HUES64 (cell line): ENCODE measurements around the gene MAGEB17. TPM values are rescaled to one million over a fixed set of nuclear protein-coding genes. Genes with fewer than 3 reads are reported as not detected.

Source experiments
- H3K27ac ChIP-seq: 2 replicates; pipeline ENCODE4 v1.7.0; 2013; ENCODE audit warnings: low read depth, low read length, inconsistent platforms
- H3K27me3 ChIP-seq: 2 replicates; pipeline ENCODE4 v1.6.1; 2013; ENCODE audit warnings: mild to moderate bottlenecking, low read length; ENCODE audit not compliant: insufficient read depth
- H3K36me3 ChIP-seq: 2 replicates; pipeline ENCODE4 v1.6.1; 2013; ENCODE audit warnings: mild to moderate bottlenecking, low read length; ENCODE audit not compliant: insufficient read depth
- H3K4me1 ChIP-seq: 2 replicates; pipeline ENCODE4 v1.6.1; 2013; ENCODE audit warnings: mild to moderate bottlenecking, low read length, moderate library complexity; ENCODE audit not compliant: insufficient read depth
- H3K4me3 ChIP-seq: 2 replicates; pipeline ENCODE4 v1.5.1; 2013; ENCODE audit warnings: mild to moderate bottlenecking, low read length, moderate library complexity
- H3K9ac ChIP-seq: 2 replicates; pipeline ENCODE4 v1.6.1; 2013; ENCODE audit warnings: mild to moderate bottlenecking, low read depth, low read length
- H3K9me3 ChIP-seq: 2 replicates; pipeline ENCODE4 v1.6.1; 2013; ENCODE audit warnings: low read depth, low read length; ENCODE audit not compliant: insufficient read depth
- WGBS: fragments of 150-250, 120-280 bp; methylation state at CpG from one replicate; pipeline ENCODE4 v1.1.7; 2013; ENCODE audit warnings: missing lambda C conversion rate; 5-methylcytosine and 5-hydroxymethylcytosine counted together
- polyA plus RNA-seq, 2 experiments: library from polyadenylated mRNA; stranded (reverse); fragments of 50-300 nt; gene quantifications; one replicate each; pipeline ENCODE4 v1.2.3, GENCODE V29; 2013

MAGEB17 gene
- not detected for polyA plus RNA-seq (2013, experiment 1 of 2)
- polyA plus RNA-seq (2013, experiment 2 of 2), result 0.19 TPM

GRCh38 chrX:16167181-16167580 lies at the start of gene MAGEB17:
Gene MAGEB17, plus strand, starts transcription at chrX:16167481. Its CDS starts 2,902 bp downstream, at chrX:16170383.
- H3K36me3 ChIP-seq, result peaks cover 73% of the 10 kb centered on the region
- whole genome bisulfite sequencing, result 74% methylated on average over 5 of the region's 5 CpGs
- no peak within 1 kb of the TSS for H3K9ac ChIP-seq
- no peaks in the 10 kb centered on the region for H3K27me3 ChIP-seq
- H3K27ac ChIP-seq, result no peak within 1 kb of the TSS
- H3K4me1 ChIP-seq, result 0 out of 2 replicates have a peak, but pooled peaks cover 5% of the 10 kb centered on the region
- H3K4me3 ChIP-seq, result no peak within 1 kb of the TSS
- H3K9me3 ChIP-seq, result no peaks in the 10 kb centered on the region

- Histone ChIP-seq H3K27ac (no peak overlapping the region), H3K27me3 (no peaks in the 10 kb centered on the region), H3K4me1 (peaks cover 5% of the 10 kb centered on the region), H3K9me3 (0 out of 2 replicates have a peak, but pooled peaks cover 3% of the 10 kb centered on the region), H3K36me3 (no peaks in the 10 kb centered on the region), H3K9ac (no peak overlapping the region), H3K4me3 (no peak overlapping the region)
- WGBS, result 92% methylated on average over 5 of the region's 5 CpGs
Measured at GRCh38 chrX:16119353-16120220, 47.7 kb upstream of the MAGEB17 start.

- H3K27ac ChIP-seq, result no peak overlapping the region
- H3K4me1 ChIP-seq, result peaks cover 5% of the 10 kb centered on the region
- H3K27me3 ChIP-seq, result no peaks in the 10 kb centered on the region
- no peak overlapping the region for H3K9ac ChIP-seq
- WGBS, result 88% methylated on average over 3 of the region's 3 CpGs
- no peaks in the 10 kb centered on the region for H3K36me3 ChIP-seq
- H3K9me3 ChIP-seq, result 0 out of 2 replicates have a peak, but pooled peaks cover 3% of the 10 kb centered on the region
- no peak overlapping the region for H3K4me3 ChIP-seq
Measured at GRCh38 chrX:16120431-16120830, 46.9 kb upstream of the MAGEB17 start.

DNA sequence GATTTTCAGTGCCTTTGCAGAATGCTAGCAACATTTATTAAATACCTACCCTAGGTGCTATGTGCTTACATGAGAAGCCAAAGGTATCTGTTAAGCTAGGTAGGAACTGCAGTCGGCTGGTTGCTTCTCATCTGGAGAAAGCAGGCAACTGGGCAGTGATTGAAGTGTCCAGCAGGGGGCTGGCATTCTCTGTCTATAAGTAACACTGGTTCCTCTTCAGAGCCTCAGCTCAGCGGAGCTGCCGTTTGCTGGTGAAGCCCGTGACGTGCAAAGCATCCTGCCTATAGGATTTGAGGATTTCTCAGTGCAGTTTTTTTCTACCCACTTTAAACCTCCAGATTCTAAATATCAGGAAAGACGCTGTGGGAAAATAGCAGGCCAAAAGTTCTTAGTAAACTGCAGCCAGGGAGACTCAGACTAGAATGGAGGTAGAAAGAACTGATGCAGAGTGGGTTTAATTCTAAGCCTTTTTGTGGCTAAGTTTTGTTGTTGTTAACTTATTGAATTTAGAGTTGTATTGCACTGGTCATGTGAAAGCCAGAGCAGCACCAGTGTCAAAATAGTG lies 44.0 kb upstream of the MAGEB17 start, which contains the start of gene GRPR:
TSS of gene GRPR (plus strand) at position 344 of the 565 bp plus-strand sequence. CDS start 389 bp downstream, outside the sequence.
- Histone ChIP-seq H3K4me1 (peaks cover 5% of the 10 kb centered on the region), H3K9ac (peak within 1 kb of the TSS; percentile 47; the same call in 1 of the 2 replicates), H3K4me3 (peak within 1 kb of the TSS; percentile 46), H3K27me3 (no peaks in the 10 kb centered on the region), H3K27ac (no peak within 1 kb of the TSS), H3K9me3 (no peaks in the 10 kb centered on the region), H3K36me3 (no peaks in the 10 kb centered on the region)
- 6% methylated on average over 6 of the region's 6 CpGs for WGBS

- no peaks in the 10 kb centered on the region for H3K36me3 ChIP-seq
- 92% methylated on average over 7 of the region's 7 CpGs for WGBS
- peak overlapping the region; percentile 47; the same call in 1 of the 2 replicates for H3K9ac ChIP-seq
- no peak overlapping the region for H3K27ac ChIP-seq
- H3K4me1 ChIP-seq, result peaks cover 5% of the 10 kb centered on the region
- no peaks in the 10 kb centered on the region for H3K27me3 ChIP-seq
- no peaks in the 10 kb centered on the region for H3K9me3 ChIP-seq
- H3K4me3 ChIP-seq, result peak overlapping the region; percentile 46
Measured at GRCh38 chrX:16124201-16124600, 43.1 kb upstream of the MAGEB17 start.

GRCh38 chrX:16125520-16126149 lies 41.6 kb upstream of the MAGEB17 start:
- H3K9me3 ChIP-seq, result no peaks in the 10 kb centered on the region
- no peak overlapping the region for H3K27ac ChIP-seq
- WGBS, result 66% methylated on average over 5 of the region's 5 CpGs

DNA sequence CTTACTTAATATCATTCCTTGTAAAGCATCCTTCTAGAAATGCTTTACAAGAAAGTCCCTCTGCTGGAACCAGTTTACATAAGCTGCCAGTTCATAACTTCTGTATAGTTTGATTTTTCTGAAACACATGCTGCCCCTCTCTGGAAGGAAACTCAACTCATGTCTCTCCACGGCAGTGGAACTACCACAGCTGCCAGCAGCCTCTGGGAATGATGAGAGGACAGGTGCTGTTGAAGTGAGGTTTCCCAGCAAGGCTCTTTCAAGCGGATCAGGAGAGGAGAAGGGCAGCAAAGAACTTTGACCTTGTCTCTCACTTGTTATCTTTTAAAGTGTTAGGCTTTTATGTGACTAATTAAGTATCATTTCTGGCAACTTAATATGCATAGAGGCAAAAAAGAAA lies 36.6 kb upstream of the MAGEB17 start:
- Histone ChIP-seq H3K9ac (no peak overlapping the region), H3K9me3 (no peaks in the 10 kb centered on the region), H3K27ac (no peak overlapping the region), H3K4me1 (peaks cover 3% of the 10 kb centered on the region; the same call in 1 of the 2 replicates), H3K36me3 (no peaks in the 10 kb centered on the region), H3K27me3 (no peaks in the 10 kb centered on the region), H3K4me3 (no peak overlapping the region)
- 100% methylated on average over 2 of the region's 2 CpGs for WGBS

More at GRCh38 chrX:16125520-16126149, 41.6 kb upstream of the MAGEB17 start:
- Histone ChIP-seq H3K9ac (peak overlapping the region; percentile 9; the same call in 1 of the 2 replicates), H3K27me3 (no peaks in the 10 kb centered on the region), H3K4me3 (peak overlapping the region; percentile 46), H3K4me1 (peaks cover 5% of the 10 kb centered on the region), H3K36me3 (no peaks in the 10 kb centered on the region)

DNA sequence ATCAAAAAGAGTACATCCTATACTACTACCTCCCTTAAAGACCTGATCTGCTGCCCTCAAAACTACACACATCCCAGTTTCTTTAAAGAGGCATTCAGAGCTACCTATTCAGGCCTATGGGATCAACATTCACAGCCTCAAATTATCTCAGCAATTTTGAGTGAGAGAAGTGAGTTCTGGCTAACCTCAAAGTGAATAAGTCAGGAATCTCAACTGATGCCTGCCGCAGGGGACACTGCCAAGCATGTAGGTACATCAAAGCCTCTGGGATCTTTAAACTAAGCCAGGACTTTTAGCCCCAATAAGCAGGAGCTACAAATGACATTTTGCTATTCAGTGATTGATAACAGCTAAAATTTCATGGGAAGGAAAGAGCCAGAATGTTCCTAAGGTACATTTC lies 32.3 kb upstream of the MAGEB17 start:
- H3K4me3 ChIP-seq, result no peak overlapping the region
- H3K9me3 ChIP-seq, result no peaks in the 10 kb centered on the region
- H3K27ac ChIP-seq, result no peak overlapping the region
- peaks cover 3% of the 10 kb centered on the region; the same call in 1 of the 2 replicates for H3K4me1 ChIP-seq
- H3K27me3 ChIP-seq, result no peaks in the 10 kb centered on the region
- H3K9ac ChIP-seq, result no peak overlapping the region
- no peaks in the 10 kb centered on the region for H3K36me3 ChIP-seq
- WGBS, result 83% methylated on average over 1 of the region's 1 CpG

GRCh38 chrX:16136080-16136479 lies 31.2 kb upstream of the MAGEB17 start:
- no peaks in the 10 kb centered on the region for H3K9me3 ChIP-seq
- no peak overlapping the region for H3K27ac ChIP-seq
- 83% methylated on average over 2 of the region's 2 CpGs for WGBS
- H3K36me3 ChIP-seq, result no peaks in the 10 kb centered on the region
- H3K4me3 ChIP-seq, result no peak overlapping the region
- H3K9ac ChIP-seq, result no peak overlapping the region
- no peaks in the 10 kb centered on the region for H3K27me3 ChIP-seq
- H3K4me1 ChIP-seq, result peaks cover 3% of the 10 kb centered on the region; the same call in 1 of the 2 replicates

- Histone ChIP-seq H3K36me3 (no peaks in the 10 kb centered on the region), H3K4me1 (peaks cover 3% of the 10 kb centered on the region; the same call in 1 of the 2 replicates), H3K4me3 (no peak overlapping the region)
Measured at GRCh38 chrX:16137416-16138107, 29.7 kb upstream of the MAGEB17 start.

More at GRCh38 chrX:16137416-16138107, 29.7 kb upstream of the MAGEB17 start:
- Histone ChIP-seq H3K27me3 (no peaks in the 10 kb centered on the region), H3K9me3 (no peaks in the 10 kb centered on the region), H3K27ac (no peak overlapping the region), H3K9ac (no peak overlapping the region)
